Upper lobe of right lung (tissue), 1 donor: ENCODE measurements around the gene CTNNA3. TPM values are rescaled to one million over a fixed set of nuclear protein-coding genes. Genes with fewer than 3 reads are reported as not detected.

Source experiments
- ATAC-seq: fragments of 200-7000 bp; cut with Tn5 transposase; one replicate; pipeline ENCODE4 v1.9.1; 2020; ENCODE audit warnings: mild to moderate bottlenecking, moderate library complexity
- DNase-seq: peaks from one replicate; pipeline ENCODE4 v3.0.0-alpha.2; 2020
- H3K27ac ChIP-seq: fragments of 200-600 bp; one replicate; pipeline ENCODE4 v1.8.0; 2022
- H3K27me3 ChIP-seq: fragments of 200-600 bp; one replicate; pipeline ENCODE4 v1.8.0; 2022; ENCODE audit warnings: mild to moderate bottlenecking
- H3K36me3 ChIP-seq: fragments of 200-600 bp; one replicate; pipeline ENCODE4 v1.8.0; 2022
- H3K4me1 ChIP-seq: fragments of 200-600 bp; one replicate; pipeline ENCODE4 v1.8.0; 2022
- H3K4me3 ChIP-seq: fragments of 200-600 bp; one replicate; pipeline ENCODE4 v1.8.0; 2022; ENCODE audit warnings: mild to moderate bottlenecking
- H3K9me3 ChIP-seq: fragments of 200-600 bp; one replicate; pipeline ENCODE4 v1.8.0; 2022
- intact Hi-C: fragments of 100-400 bp; cut with DNase I; formaldehyde crosslinking; loops from one replicate; pipeline ENCODE4 v1.11.0; 2022
- total RNA-seq: library from RNA; stranded (reverse); fragmentation: NEBNext Ultra II Directional; extraction: Animal tissue kit (Norgen Biotek cat#: 25700); gene quantifications from one replicate; pipeline ENCODE4 v1.2.1, GENCODE V29; 2021
- TF ChIP-seq, protein P1 (sequence below): fragments of 200-600 bp; IDR thresholded peaks from one replicate; pipeline ENCODE4 v1.8.0; 2022; ENCODE audit warnings: antibody characterized with exemption
- donor health status: DM: no; HTN: yes; CAD: no; lungs with severe emphysema.

Gene CTNNA3
- total RNA-seq, 1 donor from 2014 or later: 0.67 TPM

DNA sequence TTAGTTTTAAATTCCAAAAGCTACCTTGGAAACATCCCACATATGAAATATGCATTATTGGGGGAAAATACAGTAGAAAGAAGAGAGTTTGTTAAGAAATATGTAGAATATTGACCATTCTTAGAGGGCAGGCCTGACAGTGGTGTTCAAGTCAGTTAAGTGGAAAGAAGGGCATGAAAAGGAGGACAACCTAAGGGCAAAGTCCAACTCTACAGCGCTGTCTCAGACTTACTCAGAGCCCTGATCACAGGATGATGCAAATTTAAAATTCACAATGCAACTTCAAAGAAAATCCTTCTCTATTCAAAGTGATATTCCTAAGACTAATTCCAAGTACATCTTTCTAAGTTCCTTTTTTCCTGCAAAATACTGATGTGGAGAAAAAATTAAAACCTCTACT is 909.3 kb downstream of the CTNNA3 start:
- Histone ChIP-seq H3K27ac (no peak overlapping the region), H3K36me3 (no peaks in the 10 kb centered on the region), H3K4me1 (no peaks in the 10 kb centered on the region), H3K9me3 (no peaks in the 10 kb centered on the region), H3K4me3 (no peak overlapping the region), H3K27me3 (no peaks in the 10 kb centered on the region)
- DNase-seq (no peak), ATAC-seq (no peak)
- TF ChIP-seq, protein P1, sequence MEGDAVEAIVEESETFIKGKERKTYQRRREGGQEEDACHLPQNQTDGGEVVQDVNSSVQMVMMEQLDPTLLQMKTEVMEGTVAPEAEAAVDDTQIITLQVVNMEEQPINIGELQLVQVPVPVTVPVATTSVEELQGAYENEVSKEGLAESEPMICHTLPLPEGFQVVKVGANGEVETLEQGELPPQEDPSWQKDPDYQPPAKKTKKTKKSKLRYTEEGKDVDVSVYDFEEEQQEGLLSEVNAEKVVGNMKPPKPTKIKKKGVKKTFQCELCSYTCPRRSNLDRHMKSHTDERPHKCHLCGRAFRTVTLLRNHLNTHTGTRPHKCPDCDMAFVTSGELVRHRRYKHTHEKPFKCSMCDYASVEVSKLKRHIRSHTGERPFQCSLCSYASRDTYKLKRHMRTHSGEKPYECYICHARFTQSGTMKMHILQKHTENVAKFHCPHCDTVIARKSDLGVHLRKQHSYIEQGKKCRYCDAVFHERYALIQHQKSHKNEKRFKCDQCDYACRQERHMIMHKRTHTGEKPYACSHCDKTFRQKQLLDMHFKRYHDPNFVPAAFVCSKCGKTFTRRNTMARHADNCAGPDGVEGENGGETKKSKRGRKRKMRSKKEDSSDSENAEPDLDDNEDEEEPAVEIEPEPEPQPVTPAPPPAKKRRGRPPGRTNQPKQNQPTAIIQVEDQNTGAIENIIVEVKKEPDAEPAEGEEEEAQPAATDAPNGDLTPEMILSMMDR: no peak
- intact Hi-C loops: no loop called here

DNA sequence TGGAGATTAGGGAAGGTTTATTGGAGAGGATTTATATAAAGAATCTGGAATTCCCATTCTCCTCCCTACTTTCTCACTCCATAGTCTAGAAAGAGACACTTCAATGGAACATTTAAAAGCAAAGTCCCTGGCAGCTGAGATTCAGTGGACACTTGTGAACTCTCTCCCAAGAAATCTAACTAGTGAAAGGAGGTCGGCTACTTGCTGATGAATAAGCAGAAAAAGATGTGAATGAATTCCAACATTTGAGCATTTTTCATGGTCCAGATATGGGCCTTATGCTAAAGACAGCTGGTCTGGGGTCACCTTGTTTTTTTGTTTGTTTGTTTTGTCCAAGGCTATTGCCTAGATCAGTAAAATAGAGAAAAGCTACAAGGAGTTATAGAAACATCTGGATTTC is 911.2 kb downstream of the CTNNA3 start:
- ATAC-seq (no peak), DNase-seq (no peak)
- H3K36me3 ChIP-seq: no peaks in the 10 kb centered on the region
- H3K27ac ChIP-seq: no peak overlapping the region
- H3K9me3 ChIP-seq: no peaks in the 10 kb centered on the region
- H3K4me3 ChIP-seq: no peak overlapping the region
- intact Hi-C loops: no loop called here
- TF ChIP-seq, protein P1: no peak
- H3K4me1 ChIP-seq: no peaks in the 10 kb centered on the region
- no peaks in the 10 kb centered on the region for H3K27me3 ChIP-seq

DNA sequence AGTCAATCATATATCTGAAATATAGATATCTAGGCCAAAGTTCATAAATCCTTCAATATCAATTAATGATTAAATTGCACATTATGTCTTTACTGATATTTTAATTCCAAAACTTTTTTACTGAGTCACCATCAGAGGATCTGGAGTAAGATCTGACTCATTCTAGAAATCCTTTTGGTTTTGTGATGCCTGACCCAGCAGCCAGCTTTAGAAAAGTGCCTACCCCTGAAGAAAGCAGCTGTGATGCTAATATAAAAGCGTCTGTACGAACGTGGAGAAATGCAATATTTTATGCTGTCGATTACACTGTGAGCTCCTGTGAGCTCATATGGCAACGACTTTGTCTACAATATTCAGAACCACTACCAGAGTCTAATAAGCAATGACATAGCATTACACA is 912.7 kb downstream of the CTNNA3 start:
- Histone ChIP-seq H3K36me3 (no peaks in the 10 kb centered on the region), H3K27me3 (no peaks in the 10 kb centered on the region), H3K9me3 (no peaks in the 10 kb centered on the region), H3K4me3 (no peak overlapping the region), H3K4me1 (no peaks in the 10 kb centered on the region), H3K27ac (no peak overlapping the region)
- intact Hi-C loops: no loop called here
- TF ChIP-seq, protein P1: no peak
- DNase-seq: no peak
- ATAC-seq: no peak

DNA sequence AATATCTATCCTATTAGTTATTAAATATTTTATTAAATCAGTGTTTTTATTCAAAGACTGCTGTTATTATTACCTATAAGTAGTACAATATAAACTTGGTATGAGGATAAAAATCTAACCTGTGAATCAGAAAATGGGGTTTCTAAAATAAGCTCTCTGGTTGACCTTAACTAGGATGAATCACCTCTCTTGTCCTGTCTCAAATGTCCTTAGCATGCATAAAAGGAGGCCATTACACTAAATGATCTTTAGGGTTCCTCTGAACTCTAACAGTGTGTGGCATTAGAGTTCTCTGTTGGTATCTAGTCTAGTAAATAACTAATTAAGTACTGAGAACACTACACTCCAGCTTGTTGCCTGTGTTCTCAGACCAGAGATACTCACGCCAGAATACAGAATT is 913.2 kb downstream of the CTNNA3 start:
- Histone ChIP-seq H3K4me1 (no peaks in the 10 kb centered on the region), H3K4me3 (no peak overlapping the region), H3K27ac (no peak overlapping the region), H3K9me3 (no peaks in the 10 kb centered on the region), H3K27me3 (no peaks in the 10 kb centered on the region), H3K36me3 (no peaks in the 10 kb centered on the region)
- no peak for ATAC-seq
- intact Hi-C loops: no loop called here
- TF ChIP-seq, protein P1: no peak
- no peak for DNase-seq

DNA sequence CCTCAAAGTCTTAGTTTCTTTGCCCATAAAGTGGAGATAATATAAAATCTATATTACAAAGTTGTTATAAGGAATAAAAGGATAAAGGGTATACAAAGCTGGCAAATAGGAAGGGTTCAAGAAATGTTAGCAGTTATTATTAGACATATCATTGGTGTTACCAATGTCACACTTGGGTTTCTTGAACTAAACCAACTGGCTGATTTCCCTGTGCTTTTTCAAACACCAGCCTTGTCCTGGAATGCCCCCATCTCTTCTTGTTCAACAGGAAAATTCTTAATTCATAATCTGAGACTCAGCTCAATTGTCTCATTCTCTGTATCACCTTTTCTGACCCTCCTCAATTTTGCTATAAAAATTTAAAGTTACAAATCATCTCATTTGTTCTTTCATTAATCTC is 913.9 kb downstream of the CTNNA3 start:
- no peaks in the 10 kb centered on the region for H3K4me1 ChIP-seq
- ATAC-seq: no peak
- intact Hi-C loops: no loop called here
- no peak overlapping the region for H3K27ac ChIP-seq
- TF ChIP-seq, protein P1: no peak
- no peaks in the 10 kb centered on the region for H3K9me3 ChIP-seq
- DNase-seq: no peak
- H3K36me3 ChIP-seq: no peaks in the 10 kb centered on the region
- H3K4me3 ChIP-seq: no peak overlapping the region
- no peaks in the 10 kb centered on the region for H3K27me3 ChIP-seq

DNA sequence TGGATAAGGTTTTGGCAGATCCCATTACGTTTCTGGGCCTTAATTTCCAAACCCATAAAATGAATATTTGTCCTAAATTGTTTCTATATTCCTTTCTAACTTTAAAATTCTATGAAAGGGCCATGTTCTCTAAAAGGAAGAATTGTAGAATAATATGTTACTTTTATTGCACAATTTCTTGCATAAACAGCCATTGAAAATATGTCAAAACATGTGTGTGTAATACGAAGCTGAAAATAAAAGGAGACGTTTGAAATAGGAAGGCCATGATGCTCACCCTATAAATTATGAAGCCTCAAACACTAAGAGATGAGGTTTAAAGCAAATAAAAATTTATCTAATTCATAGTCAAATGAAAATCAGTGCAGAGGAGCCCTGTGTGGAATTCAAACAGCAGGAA is 915.2 kb downstream of the CTNNA3 start:
- DNase-seq: no peak
- no peak for ATAC-seq
- TF ChIP-seq, protein P1: no peak
- intact Hi-C loops: no loop called here
- Histone ChIP-seq H3K4me3 (no peak overlapping the region), H3K27ac (no peak overlapping the region), H3K9me3 (no peaks in the 10 kb centered on the region), H3K36me3 (no peaks in the 10 kb centered on the region), H3K4me1 (no peaks in the 10 kb centered on the region), H3K27me3 (no peaks in the 10 kb centered on the region)
